Measurements from ENCODE around the gene LRTM2. TPM values are rescaled to one million over a fixed set of nuclear protein-coding genes. Genes with fewer than 3 reads are reported as not detected.

The LRTM2 gene
- total and polyA plus RNA-seq, 12 donors, result 0.06 TPM; not detected in 11

DNA sequence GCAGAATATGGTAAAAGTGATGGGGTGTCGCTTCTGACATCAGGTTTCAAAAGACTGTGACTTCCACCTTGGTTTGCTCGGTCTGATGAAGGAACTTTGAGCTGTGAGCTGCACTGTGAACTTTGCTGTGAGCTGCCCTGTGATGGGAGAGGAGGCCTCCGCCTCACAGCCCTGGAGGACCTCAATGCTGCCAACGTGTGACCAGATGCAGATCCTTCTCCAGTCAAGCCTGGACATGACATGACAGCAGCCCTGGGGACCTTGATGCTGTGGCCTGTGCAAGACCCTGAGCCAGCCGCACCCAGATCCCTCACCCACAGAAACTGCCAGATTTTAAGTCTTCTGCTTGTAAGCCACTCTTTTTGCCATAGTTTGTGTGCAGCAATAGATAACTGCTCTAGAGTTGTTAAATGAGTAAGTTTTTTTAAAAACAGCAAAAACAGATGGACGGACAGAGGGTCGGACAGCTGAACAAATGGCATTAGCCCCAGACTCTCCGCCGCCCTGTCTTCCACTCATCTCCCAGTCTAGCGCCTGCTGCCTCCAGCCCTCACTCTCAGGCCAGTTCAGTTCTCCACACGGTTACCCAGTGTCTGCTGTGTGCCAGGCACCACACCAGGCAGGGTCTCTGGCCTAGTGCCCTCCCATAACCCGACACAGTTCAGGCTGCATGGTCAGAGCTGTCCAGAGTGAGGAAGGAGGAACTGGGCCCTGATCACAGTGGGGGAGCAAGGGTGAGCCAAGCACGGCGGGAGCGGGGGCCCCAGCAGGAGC lies 13.1 kb upstream of the LRTM2 start:
- Histone ChIP-seq H3K36me3 (replicated peaks in 1 of 2) (no peaks in the 10 kb centered on the region), H3K4me1 (replicated peaks in 1 of 2) (peaks cover 0 to 3% of the 10 kb centered on the region in 2 donors), H3K27me3 (no peaks in the 10 kb centered on the region), H3K4me3 (no peak overlapping the region), H3K9me3 (replicated peaks in 1 of 3) (no peaks in the 10 kb centered on the region), H3K27ac (no peak overlapping the region)
- TF ChIP-seq, protein P1, sequence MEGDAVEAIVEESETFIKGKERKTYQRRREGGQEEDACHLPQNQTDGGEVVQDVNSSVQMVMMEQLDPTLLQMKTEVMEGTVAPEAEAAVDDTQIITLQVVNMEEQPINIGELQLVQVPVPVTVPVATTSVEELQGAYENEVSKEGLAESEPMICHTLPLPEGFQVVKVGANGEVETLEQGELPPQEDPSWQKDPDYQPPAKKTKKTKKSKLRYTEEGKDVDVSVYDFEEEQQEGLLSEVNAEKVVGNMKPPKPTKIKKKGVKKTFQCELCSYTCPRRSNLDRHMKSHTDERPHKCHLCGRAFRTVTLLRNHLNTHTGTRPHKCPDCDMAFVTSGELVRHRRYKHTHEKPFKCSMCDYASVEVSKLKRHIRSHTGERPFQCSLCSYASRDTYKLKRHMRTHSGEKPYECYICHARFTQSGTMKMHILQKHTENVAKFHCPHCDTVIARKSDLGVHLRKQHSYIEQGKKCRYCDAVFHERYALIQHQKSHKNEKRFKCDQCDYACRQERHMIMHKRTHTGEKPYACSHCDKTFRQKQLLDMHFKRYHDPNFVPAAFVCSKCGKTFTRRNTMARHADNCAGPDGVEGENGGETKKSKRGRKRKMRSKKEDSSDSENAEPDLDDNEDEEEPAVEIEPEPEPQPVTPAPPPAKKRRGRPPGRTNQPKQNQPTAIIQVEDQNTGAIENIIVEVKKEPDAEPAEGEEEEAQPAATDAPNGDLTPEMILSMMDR (IDR thresholded peaks at IDR 0.05), result no peak
- TF ChIP-seq POLR2A (IDR thresholded peaks at IDR 0.05), result no peak
- 82 to 86% (median 84%) methylated on average over 15 of the region's 15 CpGs for WGBS, 4 donors
- no peak for DNase-seq
- intact Hi-C loops (cut with DNase I), result loop anchor here in 1 of 2 donors (5.0 kb wide), 1 partner anchor 125 kb away; no protein-coding TSS in a partner anchor

DNA sequence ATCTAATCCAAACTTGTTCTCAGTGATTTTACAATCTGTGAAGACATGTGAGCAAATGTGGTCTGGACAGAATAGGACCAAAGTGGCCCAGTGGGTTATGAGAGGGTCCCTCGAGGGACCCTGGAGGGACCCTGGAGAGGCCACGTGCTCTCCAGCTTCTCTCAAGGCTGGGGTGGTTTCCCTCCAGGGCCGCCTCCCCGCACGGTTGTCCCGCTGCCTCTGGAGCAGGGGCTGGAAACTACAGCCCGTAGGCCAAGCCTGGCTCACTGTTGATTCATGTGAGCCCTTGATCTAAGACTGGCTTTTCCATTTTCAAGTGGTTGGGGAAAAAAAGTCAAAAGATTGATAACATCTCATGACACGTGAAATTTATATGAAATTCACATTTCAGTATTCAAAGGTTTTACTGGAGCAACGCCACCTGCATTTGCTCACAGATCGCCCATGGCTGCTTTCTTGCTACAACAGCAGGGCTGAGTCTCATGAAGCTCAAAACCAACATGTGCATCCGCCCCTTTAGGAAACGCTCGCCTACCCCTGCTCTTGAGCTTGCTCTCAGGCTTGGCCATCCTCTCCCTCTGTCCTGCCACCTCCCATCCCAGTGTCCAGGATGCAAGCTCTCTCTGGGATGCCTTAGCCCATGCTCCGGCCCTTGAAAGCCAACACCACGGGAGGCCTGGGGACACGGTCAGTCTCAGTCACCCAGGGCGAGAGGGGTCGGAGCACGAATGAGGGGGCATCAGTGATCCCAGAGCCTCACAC lies 12.1 kb upstream of the LRTM2 start:
- intact Hi-C loops (cut with DNase I), result loop anchor here in 1 of 2 donors (5.0 kb wide), 1 partner anchor 124 kb away; no protein-coding TSS in a partner anchor
- 84 to 89% (median 85%) methylated on average over 19 of the region's 19 CpGs for WGBS, 4 donors

DNA sequence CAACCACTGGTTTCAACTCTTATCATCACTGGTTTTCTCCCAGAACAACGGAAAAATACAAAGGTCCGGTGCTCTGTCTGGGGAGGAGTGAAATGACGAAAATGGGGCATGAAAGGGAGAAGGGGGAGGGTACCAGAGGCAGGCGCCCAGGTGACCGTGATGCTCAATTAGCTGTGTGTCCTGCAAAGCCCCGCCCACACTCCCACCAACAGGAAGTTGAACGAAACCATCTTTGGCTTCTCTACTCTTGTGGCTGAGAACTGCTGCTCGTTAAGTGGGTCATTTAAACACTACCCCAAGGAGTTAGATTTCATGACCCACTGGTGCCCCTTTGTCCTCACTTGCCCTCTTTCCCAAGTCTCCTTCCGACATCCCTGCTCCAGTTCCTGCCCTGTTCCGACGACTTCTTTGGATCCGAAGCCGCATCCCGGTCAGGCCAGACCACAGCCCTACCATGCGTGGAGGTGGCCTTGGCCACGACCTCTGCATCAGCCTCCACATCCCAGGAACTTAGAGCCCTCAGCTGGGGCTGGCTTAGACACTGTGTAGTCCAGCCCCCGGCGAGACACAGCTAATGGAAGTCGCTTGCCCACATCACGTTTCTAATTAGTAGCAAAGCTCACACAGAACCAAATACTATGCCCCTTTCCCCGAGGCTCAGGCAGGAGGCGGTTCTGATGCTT lies 11.4 kb upstream of the LRTM2 start:
- Histone ChIP-seq H3K4me3 (no peak overlapping the region), H3K4me1 (replicated peaks in 1 of 2) (peaks cover 0 to 3% of the 10 kb centered on the region in 2 donors), H3K27ac (no peak overlapping the region), H3K27me3 (no peaks in the 10 kb centered on the region), H3K9me3 (replicated peaks in 1 of 3) (no peaks in the 10 kb centered on the region), H3K36me3 (replicated peaks in 1 of 2) (no peaks in the 10 kb centered on the region)
- intact Hi-C loops (cut with DNase I), result loop anchor here in 1 of 2 donors (5.0 kb wide), 1 partner anchor 123 kb away; no protein-coding TSS in a partner anchor
- DNase-seq, result no peak
- WGBS, 4 donors, result 78 to 87% (median 85%) methylated on average over 22 of the region's 22 CpGs
- no peak for TF ChIP-seq POLR2A (IDR thresholded peaks at IDR 0.05)
- TF ChIP-seq, protein P1 (IDR thresholded peaks at IDR 0.05), result no peak

More for the DNA sequence above, 12.1 kb upstream of the LRTM2 start:
- DNase-seq, result no peak
- no peak overlapping the region for H3K4me3 ChIP-seq
- H3K27ac ChIP-seq, result no peak overlapping the region
- H3K27me3 ChIP-seq, result no peaks in the 10 kb centered on the region
- no peaks in the 10 kb centered on the region for H3K36me3 ChIP-seq (replicated peaks in 1 of 2)
- no peaks in the 10 kb centered on the region for H3K9me3 ChIP-seq (replicated peaks in 1 of 3)
- H3K4me1 ChIP-seq (replicated peaks in 1 of 2), result peaks cover 0 to 3% of the 10 kb centered on the region in 2 donors
- no peak for TF ChIP-seq POLR2A (IDR thresholded peaks at IDR 0.05)
- TF ChIP-seq, protein P1 (IDR thresholded peaks at IDR 0.05), result no peak
